ENCODE data around the gene PRR18. TPM values are rescaled to one million over a fixed set of nuclear protein-coding genes. Genes with fewer than 3 reads are reported as not detected.

Gene PRR18
- total and polyA plus RNA-seq, 4 donors = 3.2 to 15.4 (median 9.2) TPM

GRCh38 chr6:166267526-166267925, 40.7 kb downstream of the PRR18 start:
- H3K27ac ChIP-seq (ENCODE audit: low read depth, low read length) = no peak overlapping the region
- DNase-seq (ENCODE audit: low read depth in 4 of 6, low spot score in 6 of 6) = no peak
- WGBS (ENCODE audit: insufficient coverage) = no CpG with 5 or more reads among the region's 5 CpGs
- H3K36me3 ChIP-seq (ENCODE audit: control insufficient read depth, insufficient read depth, low read length) = no peaks in the 10 kb centered on the region
- no peaks in the 10 kb centered on the region for H3K9me3 ChIP-seq (ENCODE audit: control insufficient read depth, insufficient read depth, low read length)
- peaks cover 13% of the 10 kb centered on the region for H3K27me3 ChIP-seq (ENCODE audit: control insufficient read depth, insufficient read depth, low read length)
- H3K4me1 ChIP-seq (ENCODE audit: control insufficient read depth, insufficient read depth, low read length) = no peaks in the 10 kb centered on the region
- no peak overlapping the region for H3K4me3 ChIP-seq (ENCODE audit: low read depth, low read length)

GRCh38 chr6:166266336-166266735, 41.9 kb downstream of the PRR18 start:
- H3K27ac ChIP-seq (ENCODE audit: low read depth, low read length) = no peak overlapping the region
- H3K4me3 ChIP-seq (ENCODE audit: low read depth, low read length) = no peak overlapping the region
- peaks cover 13% of the 10 kb centered on the region for H3K27me3 ChIP-seq (ENCODE audit: control insufficient read depth, insufficient read depth, low read length)
- no peaks in the 10 kb centered on the region for H3K9me3 ChIP-seq (ENCODE audit: control insufficient read depth, insufficient read depth, low read length)
- no peaks in the 10 kb centered on the region for H3K4me1 ChIP-seq (ENCODE audit: control insufficient read depth, insufficient read depth, low read length)
- no peak for DNase-seq (ENCODE audit: low read depth in 4 of 6, low spot score in 6 of 6)
- no peaks in the 10 kb centered on the region for H3K36me3 ChIP-seq (ENCODE audit: control insufficient read depth, insufficient read depth, low read length)
- WGBS (ENCODE audit: insufficient coverage) = 100% methylated on average over 2 of the region's 3 CpGs

- no peaks in the 10 kb centered on the region for H3K9me3 ChIP-seq (ENCODE audit: control insufficient read depth, insufficient read depth, low read length)
- H3K27me3 ChIP-seq (ENCODE audit: control insufficient read depth, insufficient read depth, low read length) = no peaks in the 10 kb centered on the region
- no peaks in the 10 kb centered on the region for H3K36me3 ChIP-seq (ENCODE audit: control insufficient read depth, insufficient read depth, low read length)
- H3K4me3 ChIP-seq (ENCODE audit: low read depth, low read length) = no peak overlapping the region
- H3K4me1 ChIP-seq (ENCODE audit: control insufficient read depth, insufficient read depth, low read length) = no peaks in the 10 kb centered on the region
- H3K27ac ChIP-seq (ENCODE audit: low read depth, low read length) = no peak overlapping the region
- 91% methylated on average over 12 of the region's 17 CpGs for WGBS (ENCODE audit: insufficient coverage)
- DNase-seq (ENCODE audit: low read depth in 4 of 6, low spot score in 6 of 6) = no peak
These were observed 45.3 kb downstream of the PRR18 start for GRCh38 chr6:166262743-166263515.

- H3K4me1 ChIP-seq (ENCODE audit: control insufficient read depth, insufficient read depth, low read length) = no peaks in the 10 kb centered on the region
- H3K27me3 ChIP-seq (ENCODE audit: control insufficient read depth, insufficient read depth, low read length) = peaks cover 12% of the 10 kb centered on the region
- WGBS (ENCODE audit: insufficient coverage) = 73% methylated on average over 19 of the region's 20 CpGs
- no peak for DNase-seq (ENCODE audit: low read depth in 4 of 6, low spot score in 6 of 6)
- no peak overlapping the region for H3K27ac ChIP-seq (ENCODE audit: low read depth, low read length)
- no peaks in the 10 kb centered on the region for H3K9me3 ChIP-seq (ENCODE audit: control insufficient read depth, insufficient read depth, low read length)
- H3K4me3 ChIP-seq (ENCODE audit: low read depth, low read length) = no peak overlapping the region
- H3K36me3 ChIP-seq (ENCODE audit: control insufficient read depth, insufficient read depth, low read length) = no peaks in the 10 kb centered on the region
These were observed 48.8 kb downstream of the PRR18 start for GRCh38 chr6:166259296-166259977.

GRCh38 chr6:166258854-166259276, 49.3 kb downstream of the PRR18 start:
- 92% methylated on average over 10 of the region's 10 CpGs for WGBS (ENCODE audit: insufficient coverage)
- Histone ChIP-seq H3K27ac (ENCODE audit: low read depth, low read length) (no peak overlapping the region), H3K36me3 (ENCODE audit: control insufficient read depth, insufficient read depth, low read length) (no peaks in the 10 kb centered on the region), H3K27me3 (ENCODE audit: control insufficient read depth, insufficient read depth, low read length) (peaks cover 17% of the 10 kb centered on the region), H3K9me3 (ENCODE audit: control insufficient read depth, insufficient read depth, low read length) (no peaks in the 10 kb centered on the region), H3K4me3 (ENCODE audit: low read depth, low read length) (no peak overlapping the region), H3K4me1 (ENCODE audit: control insufficient read depth, insufficient read depth, low read length) (peaks cover 2% of the 10 kb centered on the region)
- no peak for DNase-seq (ENCODE audit: low read depth in 4 of 6, low spot score in 6 of 6)

GRCh38 chr6:166257911-166258318, 50.3 kb downstream of the PRR18 start:
- Histone ChIP-seq H3K36me3 (ENCODE audit: control insufficient read depth, insufficient read depth, low read length) (no peaks in the 10 kb centered on the region), H3K27me3 (ENCODE audit: control insufficient read depth, insufficient read depth, low read length) (peaks cover 27% of the 10 kb centered on the region), H3K27ac (ENCODE audit: low read depth, low read length) (no peak overlapping the region), H3K9me3 (ENCODE audit: control insufficient read depth, insufficient read depth, low read length) (no peaks in the 10 kb centered on the region), H3K4me1 (ENCODE audit: control insufficient read depth, insufficient read depth, low read length) (peaks cover 12% of the 10 kb centered on the region), H3K4me3 (ENCODE audit: low read depth, low read length) (no peak overlapping the region)
- 87% methylated on average over 7 of the region's 7 CpGs for WGBS (ENCODE audit: insufficient coverage)
- no peak for DNase-seq (ENCODE audit: low read depth in 4 of 6, low spot score in 6 of 6)

Other genes with a start within 250 kb of the PRR18 start
- not detected for gene TBXT, start 140.5 kb downstream of the PRR18 start, total RNA-seq
- gene TBXT, start 140.5 kb downstream of the PRR18 start, polyA plus RNA-seq (ENCODE audit: insufficient read length in 2 of 2) = not detected
- gene SFT2D1, start 34.2 kb upstream of the PRR18 start, total RNA-seq = 10 to 100 TPM; 27.5 to 37.2 TPM
- gene SFT2D1, start 34.2 kb upstream of the PRR18 start, polyA plus RNA-seq (ENCODE audit: insufficient read length in 2 of 2) = 10 to 100 TPM; 63.5 to 63.7 TPM
- gene MPC1, start 74.5 kb upstream of the PRR18 start, total RNA-seq = 10 to 100 TPM; 74.8 to 89.5 TPM
- 100 to 1,000 TPM; 139 to 150 TPM for gene MPC1, start 74.5 kb upstream of the PRR18 start, polyA plus RNA-seq (ENCODE audit: insufficient read length in 2 of 2)